Stimulated activated CD4-positive, alpha-beta T cell treated with anti-CD3 and anti-CD28 coated beads, Interleukin-1b, Interleukin-23, amount 100 ng/mL, for 24 hours (primary cell): ENCODE results near the gene RANBP3L.

ENCODE experiments used
- DNase-seq, 4 experiments: peaks; one replicate each; pipeline ENCODE4 v3.0.0-alpha.2; 2020; ENCODE audit warnings: low read depth in 4 of 4, low spot score in 1 of 4

RANBP3L gene

DNA sequence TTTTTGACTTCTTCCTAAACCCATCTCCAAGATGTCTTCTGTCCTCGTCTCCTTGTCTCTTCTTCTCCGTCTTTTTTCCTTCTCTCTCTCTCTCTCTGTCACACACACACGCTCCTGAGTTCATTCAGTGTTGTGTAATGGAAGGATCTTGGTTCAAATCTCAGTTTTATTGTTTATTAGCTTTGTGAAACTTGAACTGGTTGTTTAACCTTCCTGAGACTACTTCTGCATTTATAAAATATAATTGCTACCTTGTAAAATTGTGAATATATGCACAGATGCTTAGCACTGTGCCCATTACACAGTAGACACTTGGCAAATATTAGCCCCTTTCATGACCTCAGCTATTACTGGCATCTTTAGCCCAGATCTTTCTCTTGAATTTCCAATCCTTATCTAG is 57.6 kb downstream of the RANBP3L start:
- no peak for DNase-seq

DNA sequence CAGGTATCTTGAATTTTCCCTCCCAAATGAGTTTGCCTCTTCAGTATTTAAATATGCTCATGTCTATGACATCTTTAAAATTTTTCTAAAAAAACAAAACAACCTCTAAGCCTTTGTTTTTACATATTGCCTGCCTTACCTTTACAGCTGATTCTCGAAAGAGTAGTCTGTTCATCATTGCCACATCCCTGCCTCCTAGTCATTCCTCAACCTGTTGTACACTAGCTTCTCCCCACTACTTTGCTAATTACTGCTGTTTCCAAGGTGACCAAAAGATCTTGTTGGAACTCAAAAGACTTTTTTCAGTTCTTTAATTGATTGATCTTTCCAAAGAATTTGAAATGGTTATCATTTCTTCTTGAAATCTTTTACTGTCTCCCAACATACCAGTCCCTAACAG is 58.0 kb downstream of the RANBP3L start:
- DNase-seq: no peak

DNA sequence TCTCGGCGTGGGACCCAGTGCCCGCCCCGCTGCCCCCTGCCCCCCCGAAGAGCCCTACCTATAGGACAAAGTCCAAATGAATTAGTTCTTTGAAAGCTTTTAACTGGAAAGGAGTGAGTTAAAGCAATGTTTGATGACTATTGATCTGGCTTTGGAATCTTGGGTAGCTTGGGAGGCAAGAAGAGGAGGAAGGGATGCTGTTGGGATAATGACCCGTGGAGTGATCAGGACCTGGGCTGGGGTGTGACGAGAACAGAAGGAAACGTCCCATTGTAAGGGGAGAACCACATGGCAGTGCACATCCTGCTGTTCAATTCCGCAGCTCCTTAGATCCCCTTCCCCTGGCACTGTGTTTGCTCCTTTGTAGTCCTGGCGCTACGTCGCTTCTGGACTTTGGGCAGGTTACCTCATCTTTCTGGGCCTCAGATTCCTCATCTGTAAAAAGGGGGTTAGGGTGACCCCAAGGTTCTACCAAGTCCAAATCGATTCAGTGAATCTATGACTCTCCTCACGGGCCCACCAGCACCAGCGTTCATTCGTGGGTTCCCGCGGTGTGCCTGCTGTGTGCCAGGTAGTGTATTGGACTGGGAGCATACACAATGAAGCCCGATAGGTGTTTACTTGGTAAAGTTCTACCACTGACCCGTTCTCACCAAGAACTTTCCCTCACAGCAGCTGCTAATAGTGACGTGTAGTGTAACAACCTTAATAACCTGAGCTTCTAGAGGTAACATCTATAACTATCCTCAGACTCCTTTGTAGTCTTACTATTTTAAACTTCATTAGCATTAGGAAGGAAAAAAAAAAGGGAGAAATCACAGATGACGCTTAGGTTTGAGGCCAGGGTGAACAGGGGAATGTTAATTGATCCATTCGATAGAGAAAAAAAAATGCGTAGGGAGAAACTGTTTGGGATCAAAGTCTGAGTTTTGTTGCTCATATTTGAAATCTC is 58.9 kb downstream of the RANBP3L start:
- DNase-seq: no peak

DNA sequence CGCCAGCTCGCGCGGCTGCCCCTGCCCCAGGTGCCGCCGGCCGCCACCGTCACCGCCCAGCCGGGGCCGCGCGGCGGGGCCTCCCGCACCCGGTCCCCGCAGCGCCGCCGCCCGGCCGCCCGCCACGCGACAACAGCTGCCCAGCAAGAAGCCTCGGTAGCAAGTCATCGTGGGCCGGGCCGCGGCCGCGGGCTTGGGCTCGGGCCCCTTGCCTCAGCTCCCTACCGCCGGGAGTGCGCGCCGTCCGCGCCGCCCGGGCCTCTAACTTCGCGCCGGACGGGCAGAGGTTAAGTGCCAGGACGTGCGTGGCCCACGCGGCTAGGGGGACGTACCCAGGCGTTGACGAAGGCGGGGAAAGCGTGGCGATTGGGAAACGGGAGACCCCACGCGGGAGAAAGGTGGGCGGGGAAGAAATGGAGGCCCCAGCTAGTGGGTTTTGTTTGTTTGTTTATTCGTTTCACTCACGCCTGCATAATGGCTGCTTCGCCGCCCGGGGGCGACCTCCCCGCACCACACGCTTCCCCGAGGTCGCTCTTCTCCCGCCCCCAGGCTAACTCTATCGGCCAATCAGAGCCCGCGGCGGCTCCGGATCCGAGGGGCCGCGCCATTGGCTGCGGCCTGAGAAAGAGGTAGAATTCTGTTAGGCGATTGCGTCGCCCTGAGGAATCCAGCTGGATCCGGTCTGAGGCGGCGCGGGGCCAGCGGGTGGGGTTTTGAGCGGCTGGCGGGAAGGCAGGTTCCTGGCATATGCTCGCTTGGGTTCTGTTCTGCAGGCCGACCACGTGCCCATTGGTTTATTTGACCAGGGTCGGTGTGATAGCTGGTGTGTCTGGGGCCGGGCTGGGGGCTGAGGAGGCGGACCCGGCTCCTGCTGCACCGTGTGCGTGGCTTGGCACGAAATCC is 59.8 kb downstream of the RANBP3L start, which contains the start of gene NADK2:
Gene NADK2, minus strand, starts transcription at position 295 of the 903 bp plus-strand sequence. Its CDS starts 127 bp downstream, at position 168.
- DNase-seq: peak; percentile 74 to 87 (median 79)

DNA sequence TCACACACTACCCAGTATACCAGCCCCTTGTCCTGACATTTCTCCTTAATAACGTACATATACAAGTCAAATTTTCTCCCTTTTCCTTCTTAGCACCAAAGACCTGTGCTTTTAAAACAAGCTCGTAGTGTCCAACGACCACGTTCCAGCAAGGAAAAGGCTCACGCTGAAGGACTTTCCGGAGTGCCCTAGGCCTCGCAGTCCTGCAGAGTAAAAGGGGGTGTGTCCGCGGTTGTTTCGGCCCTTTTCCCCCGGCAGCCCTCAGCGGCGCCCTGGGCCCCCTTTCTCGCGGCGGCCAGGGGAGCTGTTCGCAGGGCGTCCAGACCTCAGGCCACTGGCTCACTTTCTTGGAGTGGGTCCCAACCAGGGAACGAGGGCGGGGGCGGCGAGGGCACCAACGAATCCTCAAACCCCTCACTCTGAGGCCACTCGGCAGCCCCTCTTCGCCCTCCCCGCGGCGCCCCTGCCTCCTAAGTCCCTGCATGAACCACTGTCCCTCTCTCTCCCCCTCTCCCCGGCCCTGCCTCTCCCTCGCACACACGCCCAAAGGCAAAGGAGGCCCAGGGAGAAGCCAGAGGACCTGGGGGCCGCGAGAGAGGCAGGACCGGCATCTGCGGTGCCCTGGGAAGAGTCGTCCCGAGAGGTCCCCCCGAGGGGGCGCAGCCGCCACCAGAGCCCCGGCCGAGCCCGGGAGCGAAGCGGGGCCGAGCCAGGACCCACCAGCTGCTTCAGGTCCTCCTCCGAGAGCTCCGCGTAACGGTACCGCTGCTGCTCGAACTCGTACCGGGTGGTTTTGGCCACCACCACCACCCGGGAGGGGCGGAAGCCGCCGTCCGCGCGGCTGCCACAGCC is 60.7 kb downstream of the RANBP3L start:
- peak in 1 of 4 experiments; percentile 2 for DNase-seq

DNA sequence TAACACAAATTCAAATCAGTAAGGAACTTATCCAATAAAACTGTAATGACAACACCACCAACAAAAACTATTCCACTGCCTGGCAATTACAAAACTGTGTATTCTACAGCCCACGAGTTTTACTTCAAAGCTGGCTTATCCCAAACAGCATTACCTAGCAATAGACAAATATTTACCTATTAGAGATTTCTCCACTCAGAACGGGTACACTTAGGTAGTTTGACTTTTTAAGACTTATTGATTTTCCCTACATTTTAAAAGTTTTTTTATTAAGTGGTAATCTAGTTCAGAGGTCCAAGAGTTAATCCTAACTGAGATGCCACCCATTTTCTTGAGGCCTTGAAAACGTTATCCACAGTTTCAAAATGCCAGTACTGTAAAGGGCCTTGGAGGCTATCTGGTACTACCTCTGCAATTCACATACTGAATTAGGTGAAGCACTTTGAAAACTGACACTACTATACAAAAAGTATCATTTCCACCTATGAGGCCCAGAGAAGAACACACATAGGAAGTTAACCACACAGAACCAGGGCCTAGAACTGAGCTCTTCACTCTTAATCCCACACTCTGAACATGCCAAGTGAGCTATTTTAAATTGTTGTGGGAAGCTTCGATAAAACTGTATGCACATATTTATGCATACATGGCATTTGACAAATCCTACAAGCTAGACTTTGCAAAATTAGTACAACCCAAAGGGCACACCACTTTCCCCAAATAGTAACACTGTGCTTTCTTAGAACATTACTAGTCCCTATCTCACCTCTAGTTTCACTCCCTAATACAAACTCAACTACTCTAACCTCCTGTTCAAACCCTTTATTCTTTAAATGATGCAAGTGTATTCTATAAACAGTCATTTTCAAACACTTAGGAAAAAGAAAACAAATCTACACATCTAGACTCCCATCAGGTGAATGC is 62.1 kb downstream of the RANBP3L start:
- no peak for DNase-seq

DNA sequence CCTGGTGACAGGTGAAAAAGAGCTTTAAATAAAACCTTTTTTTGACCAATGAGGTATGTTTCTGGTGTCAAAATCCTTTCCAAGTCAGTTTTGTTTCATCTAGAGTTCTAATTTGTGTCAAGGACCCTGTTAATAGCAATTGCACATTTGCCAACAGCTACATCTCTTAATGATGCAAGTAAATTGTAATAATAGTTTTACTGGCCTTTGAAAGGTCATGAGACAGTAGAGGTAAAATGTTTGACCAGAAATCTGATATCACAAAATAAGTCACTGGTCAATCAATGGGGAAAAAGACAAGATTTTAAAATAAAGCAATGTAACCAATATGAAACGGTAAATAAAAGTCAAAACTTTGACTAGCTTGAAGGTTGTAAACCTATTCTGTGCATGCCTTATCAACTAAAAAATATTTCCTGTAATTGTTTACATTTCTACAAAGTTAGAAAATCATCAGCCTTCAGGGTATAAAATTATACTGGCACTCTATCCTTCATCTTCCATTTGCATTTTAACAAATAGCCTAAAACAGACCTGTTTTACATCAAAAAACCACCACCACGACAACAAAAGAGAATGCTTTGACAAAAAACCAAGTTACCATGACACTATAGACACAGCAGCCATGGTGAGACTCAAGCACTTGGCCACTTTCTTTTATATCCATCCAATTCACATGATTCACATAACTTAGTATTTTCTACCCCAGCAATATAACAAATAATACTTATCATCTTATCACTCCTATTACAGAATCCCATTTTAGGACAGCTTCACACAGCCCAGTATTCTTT is 63.0 kb downstream of the RANBP3L start:
- no peak for DNase-seq

DNA sequence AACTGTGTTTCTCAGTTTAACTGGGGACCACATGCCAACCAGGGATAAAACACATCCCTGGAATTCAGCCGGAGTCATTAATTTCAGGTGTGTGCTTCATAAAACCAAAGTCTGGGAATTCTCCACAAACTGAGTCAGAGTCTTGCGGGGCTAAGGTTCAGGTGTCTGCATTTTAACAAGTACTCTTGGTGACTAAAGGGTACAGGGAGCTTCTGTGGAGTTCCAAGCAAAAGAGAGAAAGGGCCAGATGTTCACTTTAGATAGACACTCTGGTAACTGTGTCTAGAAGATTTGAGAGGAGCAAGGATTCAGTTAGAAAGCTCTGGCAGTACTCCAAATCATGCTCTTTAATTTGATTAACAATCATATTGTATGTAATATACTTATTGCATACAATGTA is 64.0 kb downstream of the RANBP3L start:
- no peak for DNase-seq

DNA sequence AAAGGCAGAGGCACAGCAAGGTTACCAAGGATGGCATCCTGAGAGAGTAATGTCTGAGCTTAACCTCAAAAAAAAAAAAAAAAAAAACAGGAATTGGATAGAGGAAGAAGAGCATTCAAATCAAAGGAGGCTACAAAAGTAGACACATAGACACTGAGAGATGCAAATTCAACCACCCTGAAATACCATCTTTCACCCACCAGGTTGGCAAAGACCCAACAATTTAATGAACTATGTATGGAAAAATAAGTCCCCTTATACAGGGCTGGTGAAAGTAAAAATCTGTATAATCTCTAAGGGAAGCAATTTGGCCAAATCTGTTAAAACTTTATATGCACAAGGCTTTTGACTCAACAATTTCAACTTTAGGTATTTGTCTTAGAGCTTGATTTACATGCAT is 64.9 kb downstream of the RANBP3L start:
- no peak for DNase-seq

DNA sequence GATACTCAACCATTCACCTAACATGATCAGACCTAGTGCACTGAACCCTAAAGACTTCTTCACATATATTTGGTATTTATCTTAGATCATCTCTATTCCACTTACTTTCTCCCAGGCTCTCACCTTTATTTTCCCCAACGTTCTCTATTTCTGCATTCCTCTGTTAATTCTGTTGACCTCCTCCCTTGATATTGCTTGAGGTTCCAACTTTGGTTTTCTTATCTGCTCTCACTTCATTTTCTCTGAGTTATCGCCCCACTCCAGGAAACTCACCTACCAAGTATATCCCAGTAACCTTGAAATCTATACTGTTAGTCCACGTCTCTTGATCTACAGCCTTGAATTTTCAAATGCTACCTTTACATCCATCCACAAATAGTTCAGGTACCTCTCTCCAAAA is 69.2 kb downstream of the RANBP3L start:
- no peak for DNase-seq

DNA sequence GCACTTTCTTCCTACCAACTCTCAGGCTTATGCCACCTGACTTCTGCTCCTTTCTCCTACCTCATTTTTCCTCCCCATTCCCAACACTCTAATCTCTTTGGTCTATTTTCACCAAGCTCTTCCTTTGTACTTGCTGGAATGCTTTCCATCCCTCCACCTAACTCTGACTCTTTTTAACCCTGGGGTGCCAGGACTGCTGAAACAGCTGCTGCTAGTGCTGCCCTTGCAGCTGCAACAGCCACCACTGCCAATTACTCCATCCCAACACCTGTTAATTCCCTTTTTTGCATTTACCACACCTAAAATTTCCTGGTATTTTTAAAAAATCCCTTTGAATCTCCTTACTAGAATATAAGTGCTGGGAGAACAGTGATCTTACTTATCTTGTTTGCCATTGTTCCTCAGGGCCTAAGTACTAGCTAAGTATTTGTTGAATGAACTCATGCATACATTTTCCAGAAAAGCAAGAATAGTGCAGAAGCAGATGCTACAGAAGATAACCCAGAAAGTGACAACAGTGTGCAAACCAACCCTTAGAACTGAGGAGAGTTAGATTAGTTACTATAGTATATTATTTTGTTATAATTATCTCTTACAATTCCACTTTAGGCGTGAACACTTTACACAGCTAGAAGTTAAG is 71.4 kb downstream of the RANBP3L start:
- DNase-seq: no peak

DNA sequence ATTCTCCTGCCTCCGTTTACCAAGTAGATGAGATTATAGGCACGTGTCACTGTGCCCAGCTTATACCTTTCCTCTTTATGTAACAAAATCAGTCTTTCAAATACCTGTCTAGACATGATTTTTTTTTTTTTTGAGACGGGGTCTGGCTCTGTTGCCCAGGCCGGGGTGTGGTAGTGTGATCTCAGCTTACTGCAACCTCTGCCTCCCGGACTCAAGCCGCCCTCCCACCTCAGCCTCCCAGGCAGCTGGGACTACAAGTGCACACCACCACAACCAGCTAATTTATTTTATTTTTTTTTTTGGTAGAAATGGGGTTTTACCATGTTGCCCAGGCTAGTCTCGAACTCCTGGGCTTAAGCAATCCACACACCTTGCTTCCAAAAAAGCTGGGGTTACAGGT is 73.2 kb downstream of the RANBP3L start:
- no peak for DNase-seq

DNA sequence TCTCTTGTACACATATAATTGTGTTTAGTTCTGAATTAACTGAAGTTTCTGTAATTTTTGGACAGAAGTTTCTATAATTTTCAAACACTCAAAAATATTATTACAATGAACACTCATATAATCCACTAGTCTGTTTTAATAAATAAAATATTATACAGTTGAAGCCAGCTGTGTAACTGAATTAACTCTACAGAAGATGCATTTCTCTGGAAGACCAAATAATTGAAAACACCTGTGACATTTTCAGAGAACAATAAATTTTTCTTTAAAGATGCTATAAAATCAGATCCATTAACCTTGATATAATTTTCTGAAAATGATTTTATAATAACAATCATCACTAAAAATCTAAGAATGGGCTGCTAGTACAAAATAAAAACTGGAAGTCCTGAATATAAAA is 74.7 kb downstream of the RANBP3L start:
- DNase-seq: no peak

DNA sequence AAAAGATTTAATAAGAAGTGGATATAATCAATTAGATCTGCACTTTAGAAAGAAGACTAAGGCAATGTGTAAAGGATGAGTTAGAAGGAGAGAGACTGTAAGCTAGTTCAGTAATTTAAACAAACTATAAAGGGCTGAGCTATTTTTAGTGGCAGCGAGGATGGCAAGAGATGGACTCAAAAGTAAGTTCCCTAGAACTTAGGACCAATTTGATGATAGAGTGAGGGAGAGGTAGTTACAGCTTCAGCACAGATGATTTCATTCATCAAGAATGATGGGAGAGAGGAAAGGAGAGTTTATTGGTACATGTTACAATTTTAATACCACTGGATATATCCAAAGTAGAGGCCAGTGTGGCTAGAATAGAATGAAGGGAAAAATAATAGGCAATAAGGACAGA is 79.1 kb downstream of the RANBP3L start:
- no peak for DNase-seq

DNA sequence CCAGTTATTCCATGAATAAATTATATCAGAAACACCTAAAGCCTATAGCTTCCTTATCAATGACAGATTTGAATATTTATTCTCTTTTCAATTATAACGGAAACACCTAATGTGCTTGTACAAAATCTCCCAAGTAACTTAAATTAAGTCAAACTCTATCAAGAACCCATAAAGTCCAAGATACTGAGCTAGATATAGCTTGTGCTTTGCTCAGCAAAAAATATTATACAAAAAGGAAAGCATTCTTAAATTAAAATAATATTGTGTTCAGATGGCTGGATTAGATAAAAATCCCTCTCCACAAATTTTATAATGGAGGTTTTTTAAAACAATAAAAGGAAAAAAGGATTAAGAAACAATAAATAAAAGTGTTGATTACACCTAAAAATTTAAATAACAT is 83.7 kb downstream of the RANBP3L start:
- no peak for DNase-seq

DNA sequence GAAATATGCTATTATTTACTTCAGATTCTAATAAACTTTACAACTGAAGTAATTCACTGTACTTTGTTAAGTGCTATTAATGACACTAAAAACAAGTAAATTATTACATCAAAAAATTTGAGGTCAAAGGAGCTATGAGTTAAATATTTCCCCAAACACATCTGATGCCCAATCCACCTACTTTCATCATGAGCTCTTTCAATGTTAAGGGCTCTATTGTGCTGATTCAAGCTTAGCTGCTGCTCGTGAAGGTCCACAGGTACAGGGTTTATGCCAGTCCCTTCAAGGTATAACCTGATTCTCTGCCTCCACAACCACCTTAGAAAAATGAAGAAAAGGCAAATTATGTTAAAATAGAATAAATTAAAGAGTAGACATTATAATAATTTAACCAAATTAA is 84.1 kb downstream of the RANBP3L start:
- no peak for DNase-seq

DNA sequence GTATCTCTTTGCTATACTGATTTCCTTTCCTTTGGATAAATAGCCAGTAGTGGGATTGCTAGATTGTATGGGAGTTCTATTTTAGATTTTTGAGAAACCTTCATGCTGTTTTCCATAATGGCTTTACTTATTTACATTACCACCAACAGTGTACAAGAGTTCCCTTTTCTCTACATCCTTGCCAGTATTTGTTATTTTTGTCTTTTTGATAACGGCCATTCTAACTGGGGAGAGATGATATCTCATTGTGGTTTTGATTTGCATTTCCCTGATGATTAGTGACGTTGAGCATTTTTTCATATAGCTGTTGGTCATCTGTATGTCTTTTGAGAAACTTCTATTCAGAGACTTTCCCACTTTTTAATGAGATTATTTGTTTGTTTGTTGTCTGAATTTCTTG is 85.8 kb downstream of the RANBP3L start:
- no peak for DNase-seq

DNA sequence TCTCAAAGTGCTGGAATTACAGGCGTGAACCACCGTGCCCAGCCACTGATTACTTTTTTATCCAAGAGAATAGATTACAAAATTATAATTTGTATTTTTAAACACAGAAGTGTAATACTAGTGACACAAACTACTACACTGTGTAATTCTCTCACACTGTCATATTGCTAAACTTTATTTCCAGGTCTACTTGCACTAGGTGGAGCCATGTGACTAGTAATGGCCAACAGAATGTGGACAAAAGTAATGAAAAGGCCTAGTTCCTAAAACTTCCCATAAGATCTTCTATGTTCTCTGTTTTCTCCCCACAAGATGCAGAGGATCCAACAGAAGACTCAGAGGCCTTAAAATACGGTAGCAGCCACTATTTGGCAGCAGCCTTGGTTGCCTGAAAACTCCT is 87.3 kb downstream of the RANBP3L start:
- DNase-seq: no peak

DNA sequence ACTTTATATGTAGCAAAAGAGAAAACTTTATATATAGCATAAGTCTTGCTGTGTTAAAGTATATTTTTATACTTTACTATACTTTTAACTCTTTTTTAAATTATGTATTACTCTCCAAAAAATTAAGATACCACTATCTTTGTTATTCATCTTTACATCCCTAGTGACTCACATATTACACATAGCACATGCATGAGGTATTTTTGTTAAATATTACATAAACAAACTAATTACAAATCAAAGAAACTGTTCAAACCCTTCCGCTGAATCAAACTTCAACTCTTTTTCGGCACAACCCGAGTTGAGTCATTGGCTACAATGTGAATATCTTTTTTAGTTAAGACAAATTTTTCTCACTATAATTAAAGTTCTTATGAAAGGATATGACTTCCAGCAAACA is 92.0 kb downstream of the RANBP3L start:
- DNase-seq: no peak
